ENCODE results near the gene AMZ1. TPM values are rescaled to one million over a fixed set of nuclear protein-coding genes. Genes with fewer than 3 reads are reported as not detected.
"Not testable (repeated sequence)": the region's sequence is repeated elsewhere in the genome, so short reads cannot be mapped to it uniquely, and the experiment has no call there.

Gene AMZ1
- total RNA-seq, 1 donor from 2014 or later, result 0.05 TPM

GRCh38 chr7:2736411-2736914, 48.5 kb downstream of the AMZ1 start:
- DNase-seq (ENCODE audit: low spot score), result no peak

DNA sequence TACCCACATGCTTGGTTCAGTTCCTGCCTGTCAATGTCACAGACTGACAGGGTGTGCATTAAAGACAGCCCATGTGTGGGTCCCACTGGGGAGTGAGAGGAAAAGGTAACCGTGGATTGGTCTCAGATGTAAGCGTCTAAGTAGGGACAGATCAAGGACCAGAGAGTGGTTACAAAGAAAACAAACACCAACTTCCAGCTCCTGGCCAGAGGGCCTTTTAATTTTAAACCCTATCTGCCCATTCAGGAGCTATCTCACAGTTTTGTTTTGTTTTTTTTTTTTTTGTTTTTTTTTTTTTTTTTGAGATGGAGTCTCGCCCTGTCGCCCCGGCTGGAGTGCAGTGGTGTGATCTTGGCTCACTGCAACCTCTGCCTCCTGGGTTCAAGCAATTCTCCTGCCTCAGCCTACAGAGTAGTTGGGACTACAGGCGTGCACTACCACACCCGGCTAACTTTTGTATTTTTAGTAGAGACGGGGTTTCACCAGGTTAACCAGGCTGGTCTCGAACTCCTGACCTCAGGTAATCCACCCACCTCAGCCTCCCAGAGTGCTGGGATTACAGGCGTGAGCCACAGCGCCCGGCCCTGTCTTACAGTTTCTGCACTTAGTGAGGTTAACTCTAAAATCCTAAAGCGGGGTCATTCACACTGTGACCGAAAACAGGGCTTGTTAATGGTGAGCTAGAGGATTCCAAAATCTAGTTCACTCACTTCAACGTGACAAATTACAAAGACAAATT, 49.2 kb downstream of the AMZ1 start:
- Mint-ChIP-seq H3K36me3 (ENCODE audit: low read depth, unreplicated experiment) (peaks cover 30% of the 10 kb centered on the region), H3K4me1 (ENCODE audit: unreplicated experiment) (peaks cover 33% of the 10 kb centered on the region), H3K27me3 (ENCODE audit: unreplicated experiment) (peaks cover 11% of the 10 kb centered on the region)
- not testable (repeated sequence) for H3K27ac Mint-ChIP-seq (ENCODE audit: unreplicated experiment); H3K4me3 Mint-ChIP-seq (ENCODE audit: unreplicated experiment); H3K9me3 Mint-ChIP-seq (ENCODE audit: unreplicated experiment); DNase-seq (ENCODE audit: low spot score)

More at GRCh38 chr7:2736411-2736914, 48.5 kb downstream of the AMZ1 start:
- Mint-ChIP-seq H3K36me3 (ENCODE audit: low read depth, unreplicated experiment) (peaks cover 31% of the 10 kb centered on the region), H3K27me3 (ENCODE audit: unreplicated experiment) (peaks cover 14% of the 10 kb centered on the region), H3K4me3 (ENCODE audit: unreplicated experiment) (no peak overlapping the region), H3K9me3 (ENCODE audit: unreplicated experiment) (no peaks in the 10 kb centered on the region), H3K4me1 (ENCODE audit: unreplicated experiment) (peaks cover 35% of the 10 kb centered on the region), H3K27ac (ENCODE audit: unreplicated experiment) (no peak overlapping the region)
- peak; percentile 15 for TF ChIP-seq CTCF (IDR thresholded peaks at IDR 0.05; ENCODE audit: unreplicated experiment)

DNA sequence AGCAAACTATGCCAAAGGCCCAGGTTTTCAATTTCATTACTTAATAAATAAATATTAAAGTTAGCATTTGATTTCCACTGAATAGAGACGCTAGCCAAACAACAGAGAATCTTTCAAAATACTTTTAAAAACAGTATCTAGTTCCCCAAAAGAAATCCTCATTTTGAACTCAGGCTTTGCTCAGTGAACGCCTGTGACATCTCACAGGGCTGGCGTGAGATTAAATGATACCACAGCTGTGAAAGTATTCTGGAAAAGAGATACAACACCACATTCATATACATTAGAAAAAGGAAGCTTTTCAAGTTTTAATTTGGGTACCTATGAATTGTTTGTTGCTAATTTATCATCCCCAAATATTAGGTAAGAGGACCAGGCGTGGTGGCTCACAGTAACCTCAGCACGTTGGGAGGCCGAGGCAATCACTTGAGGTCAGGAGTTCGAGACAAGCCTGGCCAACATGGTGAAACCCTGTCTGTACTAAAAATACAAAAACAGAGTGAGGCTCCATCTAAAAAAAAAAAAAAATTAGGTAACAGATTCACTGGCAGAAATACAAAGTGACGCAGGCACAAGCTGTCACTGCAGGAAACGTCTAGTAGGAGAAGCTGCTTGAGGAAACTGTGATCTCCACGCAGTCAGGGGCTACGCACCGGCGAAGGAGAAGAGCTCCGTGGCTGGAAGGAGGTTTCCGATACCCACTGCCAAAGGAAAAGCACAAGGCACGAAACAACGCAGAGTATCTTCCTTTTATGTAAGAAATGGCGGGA, 50.0 kb downstream of the AMZ1 start:
- H3K27me3 Mint-ChIP-seq (ENCODE audit: unreplicated experiment), result peaks cover 11% of the 10 kb centered on the region
- DNase-seq (ENCODE audit: low spot score), result no peak
- TF ChIP-seq CTCF (IDR thresholded peaks at IDR 0.05; ENCODE audit: unreplicated experiment), result no peak
- H3K4me1 Mint-ChIP-seq (ENCODE audit: unreplicated experiment), result peaks cover 33% of the 10 kb centered on the region
- peaks cover 4% of the 10 kb centered on the region for H3K9me3 Mint-ChIP-seq (ENCODE audit: unreplicated experiment)
- H3K36me3 Mint-ChIP-seq (ENCODE audit: low read depth, unreplicated experiment), result peaks cover 33% of the 10 kb centered on the region
- H3K27ac Mint-ChIP-seq (ENCODE audit: unreplicated experiment), result no peak overlapping the region
- H3K4me3 Mint-ChIP-seq (ENCODE audit: unreplicated experiment), result no peak overlapping the region

DNA sequence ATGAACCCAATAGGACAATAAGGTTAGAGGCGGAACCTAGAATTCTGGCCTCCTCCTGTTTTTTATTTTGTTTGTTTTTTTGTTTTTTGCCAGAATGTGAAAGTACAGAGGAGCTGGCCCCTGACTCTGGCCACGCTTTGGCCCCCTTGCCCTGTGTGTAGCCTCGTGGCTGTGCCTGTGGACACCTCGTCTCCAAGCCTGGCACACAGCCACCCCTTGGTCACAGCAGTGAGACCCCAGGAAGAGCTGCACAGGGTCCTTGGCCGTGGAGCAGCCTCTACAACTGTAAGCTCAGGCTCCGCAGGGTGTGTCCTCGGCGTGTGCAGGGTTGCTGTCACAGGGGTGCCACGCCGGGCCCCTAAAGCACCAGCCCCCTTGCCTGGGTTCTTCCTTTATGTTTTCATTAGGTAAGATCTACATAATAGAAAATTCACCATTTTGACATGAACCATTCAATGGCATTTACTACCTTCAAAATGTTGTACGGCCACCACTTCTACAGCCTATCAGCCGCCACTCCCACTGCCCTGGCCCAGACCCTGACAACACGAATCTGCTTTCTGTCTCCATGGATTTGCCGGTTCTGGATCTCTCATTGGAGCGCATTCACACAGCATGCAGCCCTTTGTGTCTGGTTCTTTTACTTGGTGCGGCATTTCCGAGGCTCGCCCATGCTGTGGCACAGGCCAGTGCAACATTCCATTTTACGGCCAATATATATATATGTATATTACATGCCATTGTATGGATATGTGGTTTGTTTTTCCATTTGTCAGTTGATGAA, 51.0 kb downstream of the AMZ1 start:
- no peak overlapping the region for H3K4me3 Mint-ChIP-seq (ENCODE audit: unreplicated experiment)
- no peak overlapping the region for H3K27ac Mint-ChIP-seq (ENCODE audit: unreplicated experiment)
- DNase-seq (ENCODE audit: low spot score), result no peak
- H3K36me3 Mint-ChIP-seq (ENCODE audit: low read depth, unreplicated experiment), result peaks cover 29% of the 10 kb centered on the region
- H3K9me3 Mint-ChIP-seq (ENCODE audit: unreplicated experiment), result peaks cover 10% of the 10 kb centered on the region
- no peak for TF ChIP-seq CTCF (IDR thresholded peaks at IDR 0.05; ENCODE audit: unreplicated experiment)
- peaks cover 9% of the 10 kb centered on the region for H3K27me3 Mint-ChIP-seq (ENCODE audit: unreplicated experiment)
- H3K4me1 Mint-ChIP-seq (ENCODE audit: unreplicated experiment), result peaks cover 24% of the 10 kb centered on the region

DNA sequence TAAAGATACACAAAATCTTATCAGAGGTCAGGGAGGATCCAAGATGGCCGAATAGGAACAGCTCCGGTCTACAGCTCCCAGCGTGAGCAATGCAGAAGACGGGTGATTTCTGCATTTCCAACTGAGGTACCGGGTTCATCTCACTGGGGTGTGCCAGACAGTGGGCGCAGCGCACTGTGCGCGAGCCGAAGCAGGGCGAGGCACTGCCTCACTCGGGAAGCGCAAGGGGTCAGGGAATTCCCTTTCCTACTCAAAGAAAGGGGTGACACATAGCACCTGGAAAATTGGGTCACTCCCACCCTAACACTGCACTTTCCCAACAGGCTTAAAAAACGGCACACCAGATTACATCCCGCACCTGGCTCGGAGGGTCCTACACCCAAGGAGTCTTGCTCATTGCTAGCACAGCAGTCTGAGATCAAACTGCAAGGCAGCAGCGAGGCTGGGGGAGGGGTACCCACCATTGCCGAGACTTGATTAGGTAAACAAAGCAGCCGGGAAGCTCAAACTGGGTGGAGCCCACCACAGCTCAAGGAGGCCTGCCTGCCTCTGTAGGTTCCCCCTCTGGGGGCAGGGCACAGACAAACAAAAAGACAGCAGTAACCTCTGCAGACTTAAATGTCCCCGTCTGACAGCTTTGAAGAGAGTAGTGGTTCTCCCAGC, 55.7 kb downstream of the AMZ1 start:
- not testable (repeated sequence) for H3K4me1 Mint-ChIP-seq (ENCODE audit: unreplicated experiment); H3K27ac Mint-ChIP-seq (ENCODE audit: unreplicated experiment); DNase-seq (ENCODE audit: low spot score); H3K4me3 Mint-ChIP-seq (ENCODE audit: unreplicated experiment); H3K27me3 Mint-ChIP-seq (ENCODE audit: unreplicated experiment)
- H3K36me3 Mint-ChIP-seq (ENCODE audit: low read depth, unreplicated experiment), result peaks cover 24% of the 10 kb centered on the region
- H3K9me3 Mint-ChIP-seq (ENCODE audit: unreplicated experiment), result peaks cover 14% of the 10 kb centered on the region

GRCh38 chr7:2748684-2749083, 60.7 kb downstream of the AMZ1 start:
- H3K4me1 Mint-ChIP-seq (ENCODE audit: unreplicated experiment); DNase-seq (ENCODE audit: low spot score); H3K27ac Mint-ChIP-seq (ENCODE audit: unreplicated experiment); H3K27me3 Mint-ChIP-seq (ENCODE audit: unreplicated experiment); H3K4me3 Mint-ChIP-seq (ENCODE audit: unreplicated experiment); H3K9me3 Mint-ChIP-seq (ENCODE audit: unreplicated experiment): not testable (repeated sequence)
- H3K36me3 Mint-ChIP-seq (ENCODE audit: low read depth, unreplicated experiment), result peaks cover 15% of the 10 kb centered on the region

Data from endothelial cell (in vitro differentiated cells).